ENCODE results near the gene MATCAP1. TPM values are rescaled to one million over a fixed set of nuclear protein-coding genes. Genes with fewer than 3 reads are reported as not detected.

MATCAP1 gene
- total RNA-seq (2014; rRNA removed; shearing (Covaris generic); ENCODE audit: low replicate concordance), result 10.1 and 25.8 TPM in 2 replicates

DNA sequence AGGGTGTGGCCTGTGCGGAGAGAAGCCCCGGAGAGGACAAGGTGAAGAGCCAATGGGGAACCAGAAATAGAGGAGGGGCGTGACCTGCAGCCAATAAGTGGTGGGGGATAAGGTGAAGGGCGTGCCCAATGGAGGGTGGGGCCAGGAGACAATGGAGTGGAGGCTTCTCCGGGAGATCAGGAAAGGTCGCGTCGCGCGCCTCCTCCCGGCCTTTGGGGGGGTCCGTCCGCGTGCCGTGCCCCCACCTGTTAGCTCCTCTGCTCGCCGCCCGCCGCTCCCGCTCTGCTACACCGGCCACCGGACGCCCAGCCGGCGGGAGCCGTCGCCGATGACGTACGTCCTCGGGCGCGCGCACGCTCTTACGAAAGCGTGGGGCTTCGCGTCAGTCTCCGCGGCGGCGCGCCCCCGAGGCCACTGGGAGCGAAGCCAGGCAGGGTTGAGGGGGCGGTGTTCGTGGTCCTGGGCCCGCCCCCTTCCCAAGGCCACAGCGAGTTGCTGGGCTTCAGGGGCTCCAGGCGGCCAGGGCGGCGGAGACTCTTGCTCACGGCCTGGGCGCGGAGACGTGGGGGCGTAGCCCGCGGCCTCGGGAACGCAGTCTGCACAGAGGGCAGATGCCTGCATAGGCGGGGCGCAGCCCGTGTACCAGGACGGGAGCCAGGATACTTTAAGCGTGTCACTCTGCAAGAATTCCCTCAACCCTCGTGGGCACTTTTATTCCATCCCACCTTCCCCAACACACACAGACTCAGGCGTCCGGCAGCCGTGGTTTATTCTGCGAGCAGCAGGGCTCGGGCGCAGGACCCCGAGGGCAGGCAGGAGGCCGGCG, at the start of gene MATCAP1:
TSS of gene MATCAP1 (minus strand) at position 337 of the 826 bp plus-strand sequence. CDS start 3,353 bp downstream, outside the sequence.
- peak; percentile 98 for DNase-seq (ENCODE audit: low read depth)
- in situ Hi-C loops (cut with HindIII; ENCODE audit: low pct_unique_long_range_greater_than_20kb, low sequenced_read_pairs), result no loop called here

DNA sequence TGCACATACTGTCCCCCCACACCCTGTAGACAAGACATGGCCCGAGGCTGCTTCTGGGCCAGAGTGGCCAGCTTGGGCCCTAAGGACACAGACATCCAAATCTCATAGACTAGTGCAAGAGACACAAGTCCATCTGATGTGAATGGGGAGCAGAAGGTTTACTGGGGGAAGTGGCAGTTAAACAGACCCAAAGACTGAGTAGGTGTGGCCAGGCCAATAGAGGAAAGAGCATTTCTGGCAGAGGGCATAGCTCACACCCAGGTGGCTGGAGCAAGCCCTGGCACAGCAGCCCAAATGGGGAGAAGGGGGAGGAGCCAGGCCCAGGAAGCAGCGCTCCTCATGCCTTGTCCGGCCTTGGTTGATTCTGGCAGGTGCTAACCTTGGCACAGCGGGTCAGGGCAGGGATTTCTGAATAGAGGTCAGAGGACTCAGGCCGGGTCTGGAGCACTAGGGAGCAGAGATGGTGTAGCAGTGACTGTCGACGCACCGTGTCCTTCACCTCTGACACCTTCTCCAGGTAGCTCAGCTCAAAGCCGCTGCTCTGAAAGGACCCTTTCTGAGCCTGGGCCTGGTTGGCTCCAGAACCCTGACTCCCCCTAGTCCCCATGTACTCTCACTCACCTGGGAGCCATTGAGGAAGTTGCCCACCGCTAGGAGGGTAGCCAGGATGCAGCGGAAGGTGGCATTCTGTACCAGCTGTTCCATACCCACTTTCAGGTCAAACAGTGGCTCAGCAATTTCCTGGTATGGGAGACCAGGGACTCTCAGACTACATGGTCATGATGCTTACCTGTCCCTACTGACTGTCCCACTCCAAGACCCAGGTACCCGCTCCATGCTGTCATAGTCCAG, 47.3 kb upstream of the MATCAP1 start:
- in situ Hi-C loops (cut with HindIII; ENCODE audit: low pct_unique_long_range_greater_than_20kb, low sequenced_read_pairs), result no loop called here
- DNase-seq (ENCODE audit: low read depth), result no peak

DNA sequence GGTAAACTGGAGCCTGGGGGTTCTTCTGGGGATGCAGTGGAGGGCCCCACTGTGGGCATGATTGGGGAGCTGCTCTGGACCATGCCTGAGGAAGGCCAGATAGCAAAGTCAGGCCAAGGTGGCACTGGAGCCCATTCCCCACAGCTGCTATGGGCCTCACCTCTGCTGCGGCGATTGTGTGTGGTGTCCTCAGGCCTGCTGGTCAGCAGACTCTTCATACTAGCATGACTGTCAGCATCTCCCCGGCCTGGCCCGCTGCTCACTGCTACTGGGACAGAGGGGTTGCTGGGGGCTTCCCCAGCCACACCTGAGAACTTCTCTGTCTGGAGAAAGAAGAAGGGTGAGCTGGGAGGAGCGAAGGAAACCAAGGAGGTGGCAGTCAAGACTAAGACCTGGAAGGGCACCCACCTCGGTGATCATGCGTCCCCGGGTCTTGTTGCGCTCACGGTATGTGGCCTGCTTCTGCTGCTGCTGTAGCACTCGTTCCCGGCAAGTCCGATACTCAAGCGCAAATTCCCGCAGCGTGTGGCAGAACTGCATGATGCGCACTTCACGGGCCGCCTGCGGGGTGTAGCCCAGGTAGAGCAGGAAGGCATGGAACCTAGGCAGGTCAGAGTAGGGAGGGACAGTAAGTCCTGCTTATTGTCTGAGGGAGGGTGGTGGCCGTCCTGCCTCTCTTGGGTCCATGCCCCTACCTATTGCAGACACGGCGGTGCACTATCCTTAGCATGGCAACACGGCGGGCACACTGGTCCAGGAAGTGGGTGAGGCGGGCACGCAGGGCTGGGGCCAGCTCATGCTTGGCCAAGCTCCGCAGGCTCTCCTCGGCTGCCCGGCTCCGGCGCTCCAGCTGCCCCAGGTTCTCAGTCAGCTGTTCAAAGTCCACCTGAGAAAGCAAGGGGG, 46.4 kb upstream of the MATCAP1 start:
- DNase-seq (ENCODE audit: low read depth), result no peak
- in situ Hi-C loops (cut with HindIII; ENCODE audit: low pct_unique_long_range_greater_than_20kb, low sequenced_read_pairs), result no loop called here

DNA sequence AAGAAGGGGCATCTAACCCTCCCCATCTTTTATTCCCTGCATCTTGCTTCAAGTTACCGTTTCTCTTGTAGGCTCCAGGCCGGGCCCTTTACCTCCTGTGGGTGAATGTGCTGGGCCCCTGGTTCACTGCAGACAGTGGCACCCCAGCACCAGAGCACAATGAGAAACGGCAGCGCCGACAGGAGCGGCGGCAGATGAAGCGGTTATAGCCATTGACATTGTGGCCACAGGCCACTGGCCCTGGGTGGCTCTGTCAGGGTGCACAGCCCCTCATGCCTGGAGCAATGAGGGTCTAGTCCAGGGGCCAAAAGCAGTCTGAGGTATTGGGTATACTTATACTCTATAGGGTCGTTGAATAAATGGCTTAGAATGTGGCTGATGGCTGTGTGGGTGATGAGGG, 45.1 kb upstream of the MATCAP1 start:
- in situ Hi-C loops (cut with HindIII; ENCODE audit: low pct_unique_long_range_greater_than_20kb, low sequenced_read_pairs), result no loop called here
- DNase-seq (ENCODE audit: low read depth), result no peak

DNA sequence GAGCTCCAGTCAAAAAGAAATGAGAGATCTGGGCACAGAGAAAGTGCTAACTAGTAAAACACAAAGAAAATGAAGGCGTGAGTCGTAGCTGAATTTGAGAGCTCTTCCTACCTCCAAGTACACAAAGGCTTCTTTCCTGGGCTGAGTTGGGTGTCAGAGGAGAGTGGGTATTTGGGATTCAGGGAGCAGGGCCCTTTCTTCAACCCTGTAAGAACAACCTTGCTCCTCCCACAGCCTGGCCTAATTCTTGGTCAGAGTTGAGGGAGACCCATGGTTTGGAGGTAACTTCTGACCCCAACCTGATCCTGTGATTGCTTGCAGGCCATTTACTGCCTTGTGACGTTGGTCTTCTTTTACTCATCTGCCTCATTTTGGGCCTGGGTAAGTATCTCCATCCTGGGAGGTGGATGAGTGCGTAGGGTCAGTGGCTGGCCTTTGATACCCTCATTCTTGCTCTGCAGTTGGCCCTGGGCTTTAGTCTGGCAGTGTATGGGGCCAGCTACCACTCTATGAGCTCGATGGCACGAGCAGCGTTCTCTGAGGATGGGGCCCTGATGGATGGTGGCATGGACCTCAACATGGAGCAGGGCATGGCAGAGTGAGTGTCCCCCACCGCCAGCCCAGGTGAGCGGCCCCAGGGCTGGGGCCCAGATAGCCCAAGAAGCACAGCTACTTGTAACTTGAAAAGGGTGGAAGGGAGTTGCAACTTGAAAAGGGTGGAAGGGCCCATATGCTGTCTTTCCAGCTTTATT, 44.4 kb upstream of the MATCAP1 start:
- in situ Hi-C loops (cut with HindIII; ENCODE audit: low pct_unique_long_range_greater_than_20kb, low sequenced_read_pairs), result no loop called here
- no peak for DNase-seq (ENCODE audit: low read depth)

DNA sequence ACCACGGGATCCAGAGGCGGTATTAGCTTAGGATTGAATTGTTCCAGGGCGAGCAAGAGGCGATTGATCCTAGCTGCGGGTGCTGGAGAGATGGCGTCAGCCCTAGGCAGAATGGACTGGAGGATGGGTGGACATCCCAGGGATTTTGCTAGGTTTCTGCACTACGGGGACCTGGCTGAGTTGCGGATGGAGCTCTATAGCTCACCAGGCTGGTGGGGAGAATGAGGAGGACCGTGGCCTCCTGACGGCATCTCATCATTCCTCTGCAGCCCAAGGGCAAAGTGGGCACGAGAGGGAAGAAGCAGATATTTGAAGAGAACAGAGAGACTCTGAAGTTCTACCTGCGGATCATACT, 43.8 kb upstream of the MATCAP1 start:
- DNase-seq (ENCODE audit: low read depth), result no peak
- in situ Hi-C loops (cut with HindIII; ENCODE audit: low pct_unique_long_range_greater_than_20kb, low sequenced_read_pairs), result no loop called here

DNA sequence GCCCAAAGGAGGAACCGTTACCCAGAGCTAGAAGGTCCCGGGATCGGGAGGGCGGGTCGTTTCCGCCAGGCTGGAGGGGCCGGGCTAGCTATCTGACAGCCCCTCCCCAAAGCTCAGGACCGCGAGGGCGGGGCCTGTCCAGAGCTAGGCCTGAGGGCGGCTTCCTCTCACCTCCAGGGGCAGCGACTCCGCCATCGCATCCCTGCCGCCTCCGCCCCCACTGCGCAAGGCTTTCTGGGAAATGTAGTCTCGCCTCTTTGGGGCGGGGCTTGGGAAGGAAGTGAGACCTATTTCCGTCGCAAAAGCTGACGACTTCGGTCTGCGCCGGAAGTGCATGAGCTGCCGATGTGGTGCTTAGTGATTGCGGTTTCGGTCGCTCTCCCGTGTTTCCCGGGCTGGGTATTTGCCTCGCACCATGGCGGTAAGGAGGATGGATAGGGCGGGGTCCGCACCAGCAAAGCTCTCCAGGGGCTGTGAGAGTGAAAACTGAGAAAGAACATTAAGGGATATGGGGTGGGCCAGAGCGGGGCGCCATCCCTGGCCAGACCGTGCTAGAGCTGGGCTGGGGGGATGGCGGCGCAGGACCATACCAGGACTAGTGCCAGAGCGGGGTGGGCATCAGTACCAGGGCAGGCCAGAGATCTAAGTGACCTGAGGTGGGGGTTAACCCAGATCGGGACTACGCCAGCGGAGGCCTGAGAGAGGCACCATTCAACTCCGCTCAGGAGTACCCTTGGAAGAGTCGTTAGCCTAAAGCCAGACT, 43.2 kb upstream of the MATCAP1 start, which contains the start of gene TMEM208:
TSS of gene TMEM208 (plus strand) at position 327 of the 763 bp plus-strand sequence. CDS start at position 416, 89 bp downstream.
- in situ Hi-C loops (cut with HindIII; ENCODE audit: low pct_unique_long_range_greater_than_20kb, low sequenced_read_pairs), result no loop called here
- peak; percentile 98 for DNase-seq (ENCODE audit: low read depth)

DNA sequence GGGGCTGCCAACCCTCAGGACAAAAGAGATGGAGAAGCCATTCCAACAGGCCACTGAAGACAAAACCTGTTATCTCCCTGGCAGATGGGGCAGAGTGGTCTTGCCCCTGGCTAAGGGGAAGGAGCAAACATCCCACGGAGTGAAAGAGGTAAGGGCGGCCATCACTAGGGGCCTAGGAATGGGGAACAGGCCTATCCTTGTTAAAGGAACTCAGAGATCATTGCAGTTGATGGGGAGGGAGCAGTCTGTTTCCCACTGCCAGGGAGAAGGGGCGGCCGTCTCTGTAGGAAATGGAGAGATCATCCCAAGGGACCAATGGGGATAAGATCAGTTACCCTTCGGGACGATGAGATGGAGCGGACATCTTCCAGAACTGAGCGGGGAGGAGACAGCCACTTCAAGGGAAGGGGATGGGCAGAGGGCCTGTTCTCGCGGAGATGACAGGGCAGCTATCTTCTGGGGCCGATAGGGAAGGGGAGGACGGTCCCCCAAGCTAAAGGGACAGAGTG, 42.6 kb upstream of the MATCAP1 start:
- in situ Hi-C loops (cut with HindIII; ENCODE audit: low pct_unique_long_range_greater_than_20kb, low sequenced_read_pairs), result no loop called here
- DNase-seq (ENCODE audit: low read depth), result no peak

DNA sequence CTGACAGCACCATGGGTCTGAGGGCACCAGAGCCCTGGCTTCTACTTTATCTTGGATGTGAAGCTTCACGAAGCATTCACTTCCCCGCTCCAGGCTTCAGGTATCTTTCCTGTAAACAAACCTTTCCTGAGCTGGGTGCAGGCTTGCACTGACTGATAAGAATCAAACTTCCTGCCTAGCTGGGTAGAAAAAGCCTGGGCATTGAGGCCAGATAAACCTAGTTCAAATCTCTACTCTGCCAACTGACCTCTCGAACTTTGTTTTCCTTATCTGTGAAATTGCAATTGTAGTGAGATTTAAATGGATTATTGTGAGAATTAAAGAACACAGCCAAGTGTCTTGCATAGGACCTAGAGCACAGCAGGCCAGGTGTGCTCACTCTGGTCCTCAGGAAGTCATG, 40.2 kb upstream of the MATCAP1 start:
- DNase-seq (ENCODE audit: low read depth), result no peak
- in situ Hi-C loops (cut with HindIII; ENCODE audit: low pct_unique_long_range_greater_than_20kb, low sequenced_read_pairs), result no loop called here

DNA sequence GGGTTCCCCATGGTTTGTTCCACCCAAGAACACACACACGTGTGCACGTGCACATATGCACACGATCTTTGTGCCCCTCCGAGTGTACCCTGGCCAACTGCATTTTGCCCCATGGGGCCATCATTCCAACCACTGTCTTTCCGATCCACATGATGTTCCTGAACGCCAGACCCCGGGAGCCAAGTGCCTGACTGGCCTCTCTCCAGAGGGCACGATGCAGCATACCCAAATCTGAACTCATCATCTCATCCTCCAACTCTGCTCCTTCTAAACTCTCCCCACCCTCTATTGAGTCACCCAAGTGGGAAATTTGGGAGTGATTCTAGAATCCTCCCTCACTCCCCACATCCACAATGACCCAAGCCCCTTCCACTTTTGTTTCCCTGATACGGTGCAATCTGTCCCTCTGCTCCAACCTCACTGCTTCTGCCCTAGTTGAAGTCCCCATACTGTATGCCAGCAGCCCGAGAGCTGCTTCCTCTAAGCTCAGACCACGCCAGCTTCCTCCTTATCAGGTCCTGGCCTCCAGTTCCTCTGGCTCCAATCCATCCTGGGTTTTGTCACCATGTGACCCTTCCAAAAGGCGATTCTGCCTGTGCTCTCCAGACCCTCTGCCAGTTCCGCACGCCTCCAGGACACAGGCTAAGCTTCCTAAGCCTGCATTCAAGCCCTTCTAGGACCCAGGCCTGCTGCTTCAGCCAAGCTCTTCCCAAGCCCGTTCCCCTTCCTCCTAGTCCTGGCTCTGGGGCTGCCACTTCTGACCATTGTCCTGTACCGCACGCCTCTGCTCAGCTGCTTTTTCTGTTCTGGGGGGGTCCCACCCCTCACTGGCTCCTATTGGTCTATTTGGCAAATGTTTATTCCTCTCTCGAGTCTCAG, 33.1 kb upstream of the MATCAP1 start:
- no peak for DNase-seq (ENCODE audit: low read depth)
- in situ Hi-C loops (cut with HindIII; ENCODE audit: low pct_unique_long_range_greater_than_20kb, low sequenced_read_pairs), result no loop called here

DNA sequence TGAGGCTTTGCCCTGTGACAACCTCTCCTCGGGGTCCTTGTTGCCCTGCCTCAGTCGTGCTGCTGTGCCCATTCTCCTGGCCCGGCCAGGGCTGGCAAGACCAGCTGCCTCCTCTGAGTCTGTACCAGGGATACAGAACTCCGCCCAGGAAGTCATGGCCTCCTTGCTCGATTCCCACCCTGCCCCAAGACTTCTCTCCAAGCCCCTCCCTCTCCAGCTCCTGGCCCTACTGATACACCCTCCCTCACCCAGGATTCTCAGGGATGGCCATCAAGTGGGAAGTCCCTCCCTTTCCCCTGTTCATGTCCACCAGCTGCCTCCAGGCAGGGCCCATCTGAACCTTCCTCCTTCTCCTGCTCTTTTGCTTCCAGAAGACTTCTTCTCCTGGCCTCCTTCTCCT, 31.9 kb upstream of the MATCAP1 start:
- no peak for DNase-seq (ENCODE audit: low read depth)
- in situ Hi-C loops (cut with HindIII; ENCODE audit: low pct_unique_long_range_greater_than_20kb, low sequenced_read_pairs), result no loop called here

DNA sequence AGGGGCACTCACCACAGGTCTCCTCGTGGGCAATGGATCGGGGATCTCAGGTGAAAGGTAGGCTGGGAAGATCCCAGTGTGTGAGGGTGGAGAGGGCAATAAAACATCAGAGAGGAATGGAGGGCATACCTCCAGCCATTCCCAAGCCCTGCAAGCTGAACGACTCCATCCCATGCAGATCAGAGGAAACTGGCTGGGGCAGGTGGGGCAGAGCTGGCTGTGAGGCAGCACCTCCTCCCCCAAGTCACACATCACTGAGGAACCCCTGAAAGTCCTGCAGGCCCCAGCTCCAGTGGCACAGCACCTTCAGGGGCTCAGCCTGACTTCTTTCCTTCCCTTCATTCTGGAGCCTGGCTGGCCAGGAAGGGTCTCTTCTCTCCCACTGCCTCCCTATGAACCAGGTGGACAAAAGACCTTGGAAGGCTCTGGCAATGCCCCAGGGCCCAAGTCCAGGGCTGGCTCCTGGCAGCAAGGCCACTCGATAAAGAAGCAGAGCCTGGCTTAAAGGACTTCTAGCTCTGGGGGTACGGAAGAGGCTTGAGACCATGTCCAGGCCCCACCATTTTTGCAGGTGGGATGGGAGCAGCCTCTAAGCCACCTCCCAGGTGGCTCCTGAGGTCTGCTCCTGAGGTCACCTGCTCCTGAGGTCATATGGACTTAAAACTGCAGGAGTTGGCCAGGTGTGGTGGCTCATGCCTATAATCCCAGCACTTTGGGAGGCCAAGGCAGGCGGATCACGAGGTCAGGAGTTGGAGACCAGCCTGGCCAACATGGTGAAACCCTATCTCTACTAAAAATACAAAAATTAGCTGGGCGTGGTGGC, 29.6 kb upstream of the MATCAP1 start:
- DNase-seq (ENCODE audit: low read depth), result no peak
- in situ Hi-C loops (cut with HindIII; ENCODE audit: low pct_unique_long_range_greater_than_20kb, low sequenced_read_pairs), result no loop called here

DNA sequence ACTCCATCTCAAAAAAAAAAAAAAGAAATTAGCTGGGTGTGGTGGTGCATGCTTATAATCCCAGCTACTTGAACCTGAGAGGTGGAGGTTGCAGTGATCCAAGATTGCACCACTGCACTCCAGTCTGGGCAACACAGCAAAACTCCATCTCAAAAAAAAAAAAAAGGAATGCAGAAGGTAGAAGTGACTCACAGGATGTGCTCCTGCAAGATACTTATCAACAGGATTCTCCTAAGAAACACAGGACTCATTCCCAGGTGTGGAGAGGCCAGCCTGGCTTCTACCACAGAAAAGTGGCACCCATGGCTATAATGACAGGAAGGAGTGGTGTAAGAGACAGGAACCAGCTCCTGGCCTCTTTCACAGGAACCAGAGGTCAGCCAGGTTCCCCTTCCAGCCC, 29.0 kb upstream of the MATCAP1 start:
- in situ Hi-C loops (cut with HindIII; ENCODE audit: low pct_unique_long_range_greater_than_20kb, low sequenced_read_pairs), result no loop called here
- DNase-seq (ENCODE audit: low read depth), result peak; percentile 39

DNA sequence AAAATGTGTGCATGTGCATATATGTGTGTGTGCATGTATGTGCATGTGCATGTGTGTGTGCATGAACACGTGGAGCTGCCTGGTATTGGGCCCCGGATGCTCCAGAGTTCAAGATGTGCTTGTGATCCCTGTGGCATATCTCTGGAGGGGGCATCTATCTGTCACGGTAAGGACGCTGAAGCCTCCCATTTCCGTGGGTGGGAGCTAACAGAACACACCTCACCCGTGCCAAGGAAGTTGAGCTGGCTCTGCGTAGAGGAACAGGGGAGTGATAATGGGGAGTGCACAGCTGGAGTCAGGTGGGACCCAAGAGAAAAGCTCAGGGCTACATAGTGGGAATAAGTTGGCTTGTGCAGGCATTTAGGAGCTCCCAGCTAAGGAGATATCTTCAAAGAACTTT, 27.9 kb upstream of the MATCAP1 start:
- no peak for DNase-seq (ENCODE audit: low read depth)
- in situ Hi-C loops (cut with HindIII; ENCODE audit: low pct_unique_long_range_greater_than_20kb, low sequenced_read_pairs), result no loop called here
